Stimulated activated CD4-positive, alpha-beta T cell treated with anti-CD3 and anti-CD28 coated beads, Interleukin-1b, Interleukin-23, amount 100 ng/mL, for 4 hours (primary cell): ENCODE results near the gene PLSCR3.
"Not testable (repeated sequence)": the region's sequence is repeated elsewhere in the genome, so short reads cannot be mapped to it uniquely, and the experiment has no call there.

Source experiments
- DNase-seq, 2 donors: peaks; one replicate each; pipeline ENCODE4 v3.0.0-alpha.2; 2020; ENCODE audit warnings: low read depth in 2 of 2

PLSCR3 gene

DNA sequence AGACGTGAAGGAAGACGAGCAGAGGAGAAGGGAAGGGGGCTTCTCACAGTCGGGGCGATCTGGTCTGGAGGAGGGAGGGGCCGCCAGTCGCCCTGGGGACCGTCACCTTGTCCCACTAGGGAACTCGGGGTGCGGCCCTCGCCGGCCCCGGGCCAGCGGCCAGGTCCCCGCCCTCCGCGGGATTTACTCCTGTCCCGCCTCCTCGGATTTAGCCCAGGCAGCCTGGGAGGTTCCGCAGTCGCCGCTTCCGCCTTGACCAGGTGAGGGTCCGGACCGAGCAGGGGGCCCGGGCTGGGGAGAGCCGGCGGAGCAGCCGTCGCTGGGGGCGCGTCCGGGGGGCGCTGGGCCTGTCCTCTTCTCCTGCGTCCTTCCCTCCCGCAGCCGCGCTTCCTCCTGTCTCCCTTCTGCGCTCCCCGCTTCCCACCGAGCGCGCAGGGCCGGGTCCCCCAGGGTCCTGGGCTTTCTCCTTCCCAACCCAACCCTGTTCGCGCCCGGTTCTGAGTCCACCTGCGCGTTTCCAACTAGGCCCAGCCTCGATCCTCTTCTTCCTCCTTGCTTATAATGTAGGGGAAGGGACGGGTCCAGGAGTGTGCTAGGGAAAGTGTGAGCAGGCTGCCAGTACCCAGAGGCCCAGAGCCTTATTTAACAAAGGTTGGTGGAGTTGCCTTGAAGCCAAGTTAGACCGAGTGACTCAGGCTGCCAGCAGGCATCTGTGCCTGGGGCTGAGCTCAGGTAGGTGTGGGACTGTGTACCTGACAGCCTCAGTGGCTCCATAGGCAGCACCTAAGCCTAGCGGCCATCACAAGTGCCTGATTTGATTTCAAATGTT, 13.3 kb downstream of the PLSCR3 start, which contains the start of gene TNK1:
TSS of gene TNK1 (plus strand) at position 235 of the 829 bp plus-strand sequence. CDS start 1,838 bp downstream, outside the sequence.
- DNase-seq: no peak

DNA sequence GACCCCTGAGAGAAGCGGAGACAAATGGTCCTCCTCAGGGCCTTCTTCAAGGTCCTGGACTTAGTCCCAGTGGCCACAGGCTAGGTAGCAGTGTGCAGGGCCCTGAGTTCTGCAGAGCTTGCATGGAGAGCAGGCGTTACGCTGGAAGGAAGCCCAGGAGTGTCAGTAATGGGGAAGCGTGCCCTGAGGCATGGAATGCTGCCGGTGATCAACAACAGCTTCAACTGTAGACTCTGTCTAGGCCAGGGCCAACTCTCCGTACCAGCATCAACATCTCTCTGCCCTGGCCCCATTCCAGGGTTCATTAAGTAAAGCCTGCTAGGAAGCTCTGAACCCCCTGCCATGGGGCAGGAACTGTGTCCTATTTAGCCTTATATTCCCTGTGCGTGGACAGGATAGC, 14.0 kb downstream of the PLSCR3 start:
- no peak for DNase-seq

DNA sequence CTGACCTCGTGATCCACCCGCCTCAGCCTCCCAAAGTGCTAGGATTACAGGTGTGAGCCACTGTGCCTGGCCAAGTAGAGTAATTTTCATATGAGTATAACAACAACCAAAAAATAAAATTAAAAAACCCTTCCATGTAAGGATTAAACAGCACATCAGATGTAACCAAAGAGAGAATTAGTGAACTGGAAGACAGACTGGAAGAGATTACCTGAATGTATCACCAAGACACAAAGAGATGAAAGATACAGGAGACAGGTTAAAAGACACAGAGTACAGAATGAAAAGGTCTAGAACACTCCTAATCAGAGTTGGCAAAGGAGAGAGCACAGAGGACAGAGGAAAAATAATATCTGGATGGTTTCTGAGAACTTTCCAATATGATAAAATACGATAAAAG, 15.2 kb downstream of the PLSCR3 start:
- no peak for DNase-seq

DNA sequence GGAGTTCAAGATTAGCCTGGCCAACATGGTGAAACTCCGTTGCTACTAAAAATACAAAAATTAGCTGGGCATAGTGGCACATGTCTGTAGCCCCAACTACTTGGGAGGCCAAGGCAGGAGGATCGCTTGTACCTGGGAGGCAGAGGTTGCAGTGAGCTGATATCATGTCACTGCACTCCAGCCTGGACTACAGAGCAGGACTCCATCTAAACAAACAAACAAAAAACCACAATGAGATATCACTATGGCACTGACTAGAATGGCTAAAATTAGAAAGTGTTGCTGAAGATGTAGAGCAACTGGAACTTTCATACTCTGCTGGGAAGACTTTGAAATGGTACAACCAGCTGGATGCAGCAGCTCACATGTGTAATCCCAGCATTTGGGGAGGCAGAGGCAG, 20.0 kb downstream of the PLSCR3 start:
- no peak for DNase-seq

DNA sequence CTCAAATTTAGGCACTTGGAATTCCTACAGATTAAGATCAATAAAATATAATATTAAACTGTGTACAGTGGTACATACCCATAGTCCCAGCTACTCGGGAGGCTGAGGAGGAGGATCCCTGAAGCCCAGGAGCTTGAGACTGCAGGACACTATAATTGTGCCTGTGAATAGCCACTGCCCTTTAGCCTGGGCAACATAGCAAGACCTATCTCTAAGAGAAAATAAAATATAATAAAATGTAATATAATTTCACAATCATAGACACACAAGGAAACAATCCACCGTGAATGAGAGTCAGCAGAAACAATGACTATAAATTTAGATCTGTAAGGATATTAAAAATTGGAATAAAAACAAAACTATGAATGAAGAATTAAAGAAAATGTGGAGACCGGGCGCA, 23.5 kb downstream of the PLSCR3 start:
- no peak for DNase-seq

DNA sequence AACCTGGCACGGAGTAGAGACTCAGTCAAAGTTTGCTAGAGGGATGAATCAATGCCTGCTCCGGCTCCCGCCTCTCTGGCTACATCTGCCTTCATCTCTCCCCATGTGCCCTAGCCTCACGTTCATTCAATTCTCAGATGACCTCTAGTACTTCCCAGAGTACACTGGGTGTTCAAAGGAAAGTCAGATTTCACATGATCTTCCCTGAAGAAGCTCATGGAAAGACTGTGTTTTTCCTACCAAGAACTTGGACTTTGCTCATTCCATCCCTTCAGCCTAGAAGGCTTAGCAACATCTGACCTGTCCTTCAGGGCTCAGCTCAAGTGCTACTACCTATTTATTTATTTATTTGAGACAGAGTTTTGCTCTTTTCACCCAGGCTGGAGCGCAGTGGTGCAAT, 24.5 kb downstream of the PLSCR3 start:
- no peak for DNase-seq

DNA sequence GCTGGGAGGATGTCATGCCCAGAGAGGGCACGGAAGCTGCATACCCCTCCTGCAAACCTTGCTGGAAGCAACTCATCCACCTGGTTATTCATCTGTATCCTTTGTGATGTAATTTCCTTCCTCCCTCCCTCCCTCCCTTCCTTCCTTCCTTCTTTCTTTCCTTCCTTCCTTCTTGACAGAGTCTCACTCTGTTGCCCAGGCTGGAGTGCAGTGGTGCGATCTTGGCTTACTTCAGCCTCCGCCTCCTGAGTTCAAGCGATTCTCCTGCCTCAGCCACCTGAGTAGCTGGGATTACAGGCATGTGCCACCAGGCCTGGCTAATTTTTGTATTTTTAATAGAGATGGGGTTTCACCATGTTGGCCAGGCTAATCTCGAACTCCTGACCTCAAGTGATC, 25.7 kb downstream of the PLSCR3 start:
- not testable (repeated sequence) for DNase-seq

DNA sequence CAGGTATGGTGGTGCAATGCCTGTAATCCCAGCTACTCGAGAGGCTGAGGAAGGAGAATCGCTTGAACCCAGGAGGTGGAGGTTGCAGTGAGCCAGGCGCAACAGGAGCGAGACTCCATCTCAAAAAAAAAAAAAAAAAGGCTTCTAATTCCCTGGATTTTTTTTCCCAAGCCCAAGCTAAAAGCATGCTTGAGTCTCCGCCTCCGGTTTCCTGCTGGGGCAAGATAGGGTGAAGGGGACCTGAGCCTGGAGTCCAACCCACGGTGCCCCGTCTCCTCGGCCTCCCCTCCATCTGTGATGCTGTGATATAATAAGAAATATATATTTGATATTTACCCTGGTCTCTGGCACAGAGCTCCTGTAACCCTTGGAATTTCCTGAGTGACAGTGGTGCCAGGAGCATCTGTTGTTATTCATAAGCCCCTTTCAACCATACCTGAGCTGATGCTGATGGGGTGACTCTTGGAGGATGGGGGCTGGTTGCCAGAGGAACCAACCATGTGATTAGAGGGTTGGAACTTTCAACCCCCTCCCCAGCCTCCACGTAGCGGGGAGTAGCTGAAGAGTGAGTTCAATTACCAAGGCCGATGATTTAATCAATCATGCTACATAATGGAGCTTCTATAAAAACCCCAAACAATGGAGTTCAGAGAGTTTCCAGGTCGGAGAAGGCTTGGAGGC, 26.3 kb downstream of the PLSCR3 start:
- no peak for DNase-seq

DNA sequence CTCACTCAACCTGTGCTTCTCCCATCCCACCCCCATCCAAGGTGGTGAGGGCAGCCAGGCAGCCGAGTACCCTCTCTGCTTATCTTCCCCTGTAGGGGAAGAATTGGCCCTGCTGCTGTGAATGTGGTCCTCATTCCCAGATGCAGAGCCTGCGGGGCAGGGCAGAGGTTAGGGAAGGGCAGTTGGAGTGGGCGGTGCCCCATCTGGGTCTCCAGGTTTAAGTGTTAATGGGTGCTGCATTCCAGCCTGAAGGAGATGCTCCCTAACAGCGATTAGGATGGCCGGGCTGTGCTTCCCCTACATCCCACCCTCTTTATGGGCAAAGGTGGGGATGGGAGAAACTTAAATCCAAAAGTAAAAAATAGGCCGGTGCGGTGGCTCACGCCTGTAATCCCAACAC, 27.2 kb downstream of the PLSCR3 start:
- DNase-seq: no peak

DNA sequence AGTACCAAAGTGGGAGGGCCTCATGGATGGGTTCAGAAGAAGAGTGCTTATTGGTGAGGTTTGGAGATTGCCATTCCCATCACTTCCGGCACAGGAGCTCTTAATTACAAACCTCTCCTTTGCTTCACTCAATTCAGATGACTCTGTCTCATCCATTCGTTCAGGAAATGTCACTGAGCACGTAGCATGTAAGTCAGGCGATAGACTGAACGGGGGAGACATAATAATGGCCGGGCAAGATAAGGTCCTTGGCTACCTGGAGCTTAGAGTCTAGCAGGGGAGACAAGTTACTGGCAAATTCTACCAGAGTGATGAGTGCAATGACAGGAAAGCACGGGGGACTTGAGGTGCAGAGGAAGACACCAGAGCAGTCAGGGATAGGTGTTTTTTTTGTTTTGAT, 28.4 kb downstream of the PLSCR3 start:
- DNase-seq: not testable (repeated sequence)

DNA sequence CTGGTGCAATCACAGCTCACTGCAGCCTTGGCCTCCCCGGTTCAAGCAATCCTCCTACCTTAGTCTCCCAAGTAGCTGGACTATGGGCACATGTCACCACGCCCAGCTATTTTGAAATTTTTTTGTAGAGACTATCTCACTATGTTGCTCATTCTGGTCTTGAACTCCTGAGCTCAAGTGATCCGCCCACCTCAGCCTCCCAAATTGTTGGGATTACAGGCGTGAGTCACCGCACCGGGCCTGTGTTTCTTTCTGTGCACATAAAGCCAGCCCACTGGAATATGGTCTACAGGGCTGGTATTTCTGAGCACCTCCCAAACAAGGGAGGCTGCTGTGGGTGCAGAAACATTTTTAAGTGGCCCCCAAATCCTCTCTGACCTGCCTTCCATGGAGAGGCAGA, 31.0 kb downstream of the PLSCR3 start:
- no peak for DNase-seq

DNA sequence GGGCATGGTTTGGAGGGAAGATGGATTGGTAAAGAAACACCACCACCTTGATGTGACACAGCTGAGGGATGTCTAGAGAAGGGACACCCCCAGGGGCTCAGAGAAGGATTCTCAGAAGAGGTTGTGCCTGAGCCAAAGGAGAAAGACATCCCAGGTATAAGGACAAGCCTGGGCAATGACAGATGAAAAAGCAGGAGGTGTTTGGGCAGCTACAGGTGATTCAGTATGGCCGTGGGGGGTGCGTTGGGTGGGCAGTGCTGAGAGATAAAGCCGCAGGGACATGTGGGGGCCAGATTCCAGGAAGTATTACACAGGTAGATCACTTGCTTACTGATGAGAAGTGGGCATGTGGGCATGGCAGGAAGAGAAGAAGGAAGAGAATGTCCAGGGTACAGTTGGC, 32.4 kb downstream of the PLSCR3 start:
- DNase-seq: no peak

DNA sequence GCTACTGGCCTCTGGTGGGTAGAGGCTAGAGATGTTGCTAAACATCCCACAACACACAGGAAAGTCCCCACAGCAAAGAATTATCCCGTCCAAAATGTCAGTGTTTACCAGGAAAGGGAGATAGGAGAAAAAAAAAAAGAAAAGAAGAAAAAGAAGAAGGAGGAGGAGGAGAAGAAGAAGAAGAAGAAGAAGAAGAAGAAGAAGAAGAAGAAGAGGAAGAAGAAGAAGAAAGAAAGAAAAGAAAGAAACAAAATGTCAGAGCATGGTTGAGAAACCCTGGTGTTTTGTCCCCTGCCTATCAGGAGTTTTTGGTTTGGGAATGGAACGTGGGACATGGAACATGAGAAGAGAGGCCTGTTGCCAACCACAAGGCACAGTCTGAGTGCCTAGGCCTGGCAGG, 36.9 kb downstream of the PLSCR3 start:
- DNase-seq: no peak

DNA sequence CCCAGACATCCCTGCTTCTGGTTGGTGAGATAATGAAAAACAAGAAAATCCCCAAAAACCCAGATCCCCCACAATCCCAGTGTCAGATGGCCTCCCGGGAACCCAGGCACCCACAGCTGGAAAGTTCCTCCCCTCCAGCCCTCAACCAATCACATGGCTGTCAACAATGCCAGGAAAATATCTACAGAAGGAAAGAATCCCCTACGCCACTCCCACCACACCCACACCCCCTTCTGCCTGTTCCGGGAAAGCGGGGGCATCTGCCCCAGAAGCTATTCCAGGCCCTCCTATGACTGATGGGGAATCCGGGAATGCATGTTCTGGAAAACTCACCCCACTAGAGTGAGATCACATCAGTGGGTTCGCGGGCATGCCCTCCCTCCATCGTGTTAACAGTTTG, 37.6 kb downstream of the PLSCR3 start:
- DNase-seq: no peak

DNA sequence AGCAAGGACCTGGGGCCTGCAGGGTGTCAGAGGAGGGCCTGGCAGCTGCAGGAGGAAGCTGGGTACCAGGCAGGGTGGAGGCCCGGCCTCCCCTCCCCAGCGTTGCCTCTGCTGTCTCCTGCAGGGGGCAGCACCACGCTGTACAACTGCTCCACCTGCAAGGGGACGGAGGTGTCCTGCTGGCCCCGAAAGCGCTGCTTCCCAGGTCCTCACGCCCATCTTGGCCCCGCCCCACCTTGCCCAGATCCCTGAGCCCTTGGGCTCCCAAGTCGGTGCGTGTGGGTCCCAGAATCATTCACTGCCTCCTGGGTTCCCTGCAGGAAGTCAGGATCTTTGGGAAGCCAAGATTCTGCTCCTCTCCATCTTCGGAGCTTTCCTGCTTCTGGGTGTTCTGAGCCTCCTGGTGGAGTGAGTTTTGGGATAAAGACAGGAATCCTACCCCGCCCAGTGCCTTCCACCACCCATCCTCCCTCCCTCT, 38.2 kb downstream of the PLSCR3 start:
- peak; percentile 75 to 80 for DNase-seq

DNA sequence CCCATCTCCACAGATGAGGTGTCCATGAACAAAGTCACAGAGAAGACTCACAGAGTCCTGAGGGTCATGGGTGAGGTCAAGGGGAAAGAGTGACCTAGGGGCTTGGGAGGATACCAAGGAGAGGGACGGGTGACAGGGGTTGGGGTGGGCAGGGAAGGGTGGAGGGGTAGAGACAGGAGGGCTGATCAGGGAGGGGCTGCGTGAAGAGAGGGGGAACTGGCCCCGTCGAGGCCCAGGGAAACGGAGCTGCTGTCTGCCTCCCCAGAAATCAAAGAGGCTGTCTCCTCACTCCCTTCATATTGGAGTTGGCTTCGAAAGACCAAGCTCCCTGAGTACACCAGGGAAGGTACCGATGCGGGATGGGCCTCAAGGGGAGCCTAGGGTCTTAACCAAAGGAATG, 38.8 kb downstream of the PLSCR3 start:
- DNase-seq: no peak

DNA sequence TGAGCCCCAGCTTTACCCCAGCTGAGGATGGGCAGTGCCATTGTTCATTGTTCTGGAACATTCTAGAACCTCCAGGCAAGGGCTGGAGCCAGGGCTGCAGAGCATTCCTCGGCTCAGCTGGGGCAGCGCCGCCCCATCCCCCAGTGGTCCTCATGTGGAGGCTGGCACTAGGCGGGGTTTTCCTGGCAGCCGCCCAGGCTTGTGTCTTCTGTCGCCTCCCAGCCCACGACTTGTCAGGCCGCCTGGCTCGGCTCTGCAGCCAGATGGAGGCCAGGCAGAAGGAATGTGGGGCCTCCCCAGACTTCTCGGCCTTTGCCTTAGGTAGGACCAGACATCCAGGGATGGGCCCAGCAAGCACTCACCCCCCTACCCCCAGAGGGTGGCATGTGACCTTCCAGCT, 39.3 kb downstream of the PLSCR3 start, which contains the start of gene TMEM95:
TSS of gene TMEM95 (plus strand) at position 104 of the 400 bp plus-strand sequence. CDS start at position 153, 49 bp downstream.
- no peak for DNase-seq

DNA sequence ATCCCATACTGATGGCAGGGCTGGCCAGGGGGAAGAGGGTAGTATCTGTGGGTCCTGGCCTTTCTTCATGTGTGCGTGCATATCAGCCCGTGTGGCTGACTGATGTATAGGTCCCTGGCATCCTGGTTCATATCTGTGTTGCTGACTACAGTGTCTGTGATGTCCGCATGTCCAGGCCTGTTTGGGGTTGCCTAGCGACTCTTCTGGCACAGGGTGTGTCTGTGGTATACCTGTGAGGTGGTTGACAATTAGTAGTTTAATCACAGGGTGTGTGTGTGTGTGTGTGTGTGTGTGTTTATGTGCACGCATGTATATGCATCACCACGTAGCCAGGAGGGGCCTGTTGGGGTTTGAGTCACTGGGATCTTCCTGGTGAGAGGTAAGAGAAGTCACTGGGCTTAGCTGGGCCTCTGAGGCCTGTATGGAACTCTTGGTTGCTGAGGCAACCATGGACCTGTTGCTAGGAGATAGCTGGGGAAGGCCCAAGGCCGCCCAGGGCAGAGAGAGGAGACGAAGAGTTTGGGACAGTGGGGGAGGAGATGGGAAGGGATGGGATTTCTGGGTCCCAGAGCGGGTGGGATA, 40.0 kb downstream of the PLSCR3 start:
- no peak for DNase-seq

DNA sequence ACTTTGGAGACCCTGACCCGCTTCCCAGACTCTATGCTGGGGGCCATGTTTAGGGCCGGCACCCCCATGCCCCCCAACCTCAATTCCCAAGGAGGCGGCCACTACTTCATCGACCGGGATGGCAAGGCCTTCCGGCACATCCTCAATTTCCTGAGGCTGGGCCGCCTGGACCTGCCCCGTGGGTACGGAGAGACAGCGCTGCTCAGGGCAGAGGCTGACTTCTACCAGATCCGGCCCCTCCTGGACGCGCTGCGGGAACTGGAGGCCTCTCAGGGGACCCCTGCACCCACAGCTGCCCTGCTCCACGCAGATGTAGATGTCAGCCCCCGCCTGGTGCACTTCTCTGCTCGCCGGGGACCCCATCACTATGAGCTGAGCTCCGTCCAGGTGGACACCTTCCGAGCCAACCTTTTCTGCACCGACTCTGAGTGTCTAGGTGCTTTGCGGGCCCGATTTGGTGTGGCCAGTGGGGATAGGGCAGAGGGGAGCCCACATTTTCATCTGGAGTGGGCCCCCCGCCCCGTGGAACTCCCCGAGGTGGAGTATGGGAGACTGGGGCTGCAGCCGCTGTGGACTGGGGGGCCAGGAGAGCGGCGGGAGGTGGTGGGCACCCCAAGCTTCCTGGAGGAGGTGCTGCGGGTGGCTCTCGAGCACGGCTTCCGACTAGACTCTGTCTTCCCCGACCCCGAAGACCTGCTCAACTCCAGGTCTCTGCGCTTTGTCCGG, 41.3 kb downstream of the PLSCR3 start:
- DNase-seq: no peak

DNA sequence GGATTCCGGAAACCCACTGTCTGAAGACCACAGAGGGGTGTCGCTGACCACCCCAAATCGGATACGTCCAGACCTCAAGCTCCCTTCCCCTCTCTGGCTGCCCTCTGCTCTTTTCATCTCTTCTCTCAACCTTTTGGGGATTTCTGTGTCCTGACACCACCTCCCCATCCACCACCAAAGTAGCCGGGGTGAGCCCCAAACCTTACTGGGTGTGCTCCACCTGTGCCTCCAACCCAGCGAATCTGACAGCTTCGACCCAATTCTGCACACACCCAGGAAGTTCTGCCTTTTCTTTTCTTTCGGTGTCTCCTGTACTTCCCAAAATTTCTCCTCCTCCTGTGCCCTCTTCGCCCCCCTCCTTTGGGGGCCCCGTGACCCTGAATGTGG, 41.8 kb downstream of the PLSCR3 start:
- no peak for DNase-seq

DNA sequence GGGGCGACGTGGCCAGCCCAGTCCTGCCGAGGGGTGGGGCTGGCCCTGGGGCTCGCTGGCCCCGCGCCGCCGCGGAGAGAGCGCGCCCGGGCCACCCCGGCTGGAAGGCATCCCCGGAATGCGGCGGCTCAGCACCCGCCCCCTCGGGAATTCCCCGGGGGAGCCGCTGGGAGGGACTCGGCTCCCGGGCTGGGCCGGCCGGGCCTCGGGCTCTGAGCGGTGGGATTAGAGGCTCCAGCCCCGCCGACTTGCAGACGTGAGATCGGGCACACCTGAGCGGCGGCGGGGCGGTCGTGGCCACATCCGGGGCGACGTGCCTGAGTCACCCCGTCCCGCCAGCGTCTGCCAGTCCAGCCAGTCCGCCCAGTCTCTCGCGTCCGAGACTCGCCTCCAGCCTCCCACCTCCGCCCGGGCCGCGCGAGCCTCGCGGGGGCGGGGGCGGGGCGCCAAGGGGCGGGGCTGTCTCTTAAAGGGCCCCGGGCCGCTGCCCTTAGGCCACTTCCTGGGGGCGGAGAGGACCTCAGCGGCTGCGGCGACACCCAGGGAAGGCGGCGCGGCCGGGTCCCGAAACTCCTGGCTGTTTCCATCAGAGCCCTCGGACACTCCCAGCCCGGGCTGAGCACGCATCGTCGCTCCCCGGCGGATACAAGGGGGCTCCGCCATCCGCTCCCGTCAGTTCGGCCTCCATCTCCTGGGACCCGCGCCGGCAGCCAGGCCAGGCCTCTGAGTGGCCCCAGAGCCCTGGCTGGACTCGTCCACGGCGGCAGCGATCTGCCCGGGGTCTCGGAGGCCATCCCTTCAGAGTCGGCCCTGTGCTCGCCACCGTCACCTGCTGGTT, 42.4 kb downstream of the PLSCR3 start, which contains the start of gene KCTD11:
TSS of gene KCTD11 (plus strand) at position 498 of the 838 bp plus-strand sequence.
- DNase-seq: peak; percentile 37 to 66
